ENCODE results near the gene ZNFX1.

DNA sequence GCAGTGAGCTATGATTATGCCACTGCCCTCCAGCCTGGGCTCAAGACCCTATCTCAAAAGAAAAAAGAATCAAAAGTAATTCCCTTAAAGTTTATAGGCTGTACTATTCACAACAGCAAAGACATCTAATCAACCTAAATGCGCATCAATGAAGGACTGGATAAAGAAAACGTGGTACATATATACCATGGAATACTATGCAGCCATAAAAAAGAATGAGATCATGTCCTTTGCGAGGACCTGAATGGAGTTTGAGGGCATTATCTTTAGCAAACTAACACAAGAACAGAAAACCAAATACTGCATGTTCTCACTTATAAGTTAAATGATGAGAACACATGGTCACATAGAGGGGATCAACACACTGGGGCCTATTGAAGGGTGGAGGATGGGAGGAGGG, 16.7 kb downstream of the ZNFX1 start:
- no peak for TF ChIP-seq CTCF (conservative IDR thresholded peaks at IDR 0.05 in 1 of 2, IDR thresholded peaks at IDR 0.05 in 1 of 2; ENCODE audit: low read depth in 1 of 2, low read length in 2 of 2)
- no peak for TF ChIP-seq EZH2 (IDR thresholded peaks at IDR 0.05; ENCODE audit: low read length, missing control alignments)
